ENCODE data around the gene PALLD.

The PALLD gene

DNA sequence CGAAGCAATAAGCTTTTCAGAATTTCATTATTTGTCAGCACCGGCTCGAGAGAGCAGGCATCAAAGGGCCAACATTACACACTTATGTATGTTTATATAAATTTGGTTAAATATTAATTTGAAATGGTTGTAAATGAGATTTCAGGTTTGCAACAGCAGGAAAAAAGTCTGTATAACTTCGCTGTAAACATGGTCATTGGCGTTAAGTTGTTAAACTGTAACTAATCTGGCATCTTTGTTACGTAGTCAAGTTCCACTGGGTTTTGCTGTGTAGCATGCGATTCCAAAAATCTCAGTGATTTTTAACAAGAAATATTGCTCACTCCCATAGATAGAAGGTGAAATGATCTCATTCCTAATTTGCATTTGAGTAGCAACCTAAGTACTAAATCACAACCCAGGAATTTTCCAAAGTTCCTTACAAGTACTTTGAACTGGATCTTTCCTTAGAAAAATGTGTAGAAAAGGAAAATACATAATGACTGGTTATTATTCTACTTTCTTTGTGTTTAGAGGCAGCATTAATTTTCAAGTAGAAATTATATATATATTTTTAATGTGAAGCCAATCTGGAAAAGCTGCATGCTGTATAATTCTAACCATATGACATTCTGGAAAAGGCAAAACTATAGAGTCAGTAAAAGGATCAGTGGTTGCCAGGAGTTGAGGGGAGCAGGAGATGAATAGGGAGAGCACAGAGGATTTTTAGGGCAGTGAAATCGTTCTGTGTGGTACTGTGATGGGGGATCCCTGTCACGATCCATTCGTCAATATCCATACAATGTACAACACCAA, 291.1 kb downstream of the PALLD start:
- Histone ChIP-seq H3K27ac (ENCODE audit: extremely low read depth, low read depth, low read length) (no peak overlapping the region), H3K9me3 (ENCODE audit: control insufficient read depth, insufficient read depth, low read depth, low read length) (no peaks in the 10 kb centered on the region), H3K36me3 (ENCODE audit: control insufficient read depth in 2 of 2, insufficient read depth in 1 of 2, low read length in 2 of 2) (no peaks in the 10 kb centered on the region), H3K4me1 (ENCODE audit: control insufficient read depth, insufficient read depth, low read length) (no peaks in the 10 kb centered on the region), H3K4me3 (ENCODE audit: low read depth, low read length) (no peak overlapping the region)
- CTCF ChIA-PET = no interaction called here
- TF ChIP-seq, protein P1, sequence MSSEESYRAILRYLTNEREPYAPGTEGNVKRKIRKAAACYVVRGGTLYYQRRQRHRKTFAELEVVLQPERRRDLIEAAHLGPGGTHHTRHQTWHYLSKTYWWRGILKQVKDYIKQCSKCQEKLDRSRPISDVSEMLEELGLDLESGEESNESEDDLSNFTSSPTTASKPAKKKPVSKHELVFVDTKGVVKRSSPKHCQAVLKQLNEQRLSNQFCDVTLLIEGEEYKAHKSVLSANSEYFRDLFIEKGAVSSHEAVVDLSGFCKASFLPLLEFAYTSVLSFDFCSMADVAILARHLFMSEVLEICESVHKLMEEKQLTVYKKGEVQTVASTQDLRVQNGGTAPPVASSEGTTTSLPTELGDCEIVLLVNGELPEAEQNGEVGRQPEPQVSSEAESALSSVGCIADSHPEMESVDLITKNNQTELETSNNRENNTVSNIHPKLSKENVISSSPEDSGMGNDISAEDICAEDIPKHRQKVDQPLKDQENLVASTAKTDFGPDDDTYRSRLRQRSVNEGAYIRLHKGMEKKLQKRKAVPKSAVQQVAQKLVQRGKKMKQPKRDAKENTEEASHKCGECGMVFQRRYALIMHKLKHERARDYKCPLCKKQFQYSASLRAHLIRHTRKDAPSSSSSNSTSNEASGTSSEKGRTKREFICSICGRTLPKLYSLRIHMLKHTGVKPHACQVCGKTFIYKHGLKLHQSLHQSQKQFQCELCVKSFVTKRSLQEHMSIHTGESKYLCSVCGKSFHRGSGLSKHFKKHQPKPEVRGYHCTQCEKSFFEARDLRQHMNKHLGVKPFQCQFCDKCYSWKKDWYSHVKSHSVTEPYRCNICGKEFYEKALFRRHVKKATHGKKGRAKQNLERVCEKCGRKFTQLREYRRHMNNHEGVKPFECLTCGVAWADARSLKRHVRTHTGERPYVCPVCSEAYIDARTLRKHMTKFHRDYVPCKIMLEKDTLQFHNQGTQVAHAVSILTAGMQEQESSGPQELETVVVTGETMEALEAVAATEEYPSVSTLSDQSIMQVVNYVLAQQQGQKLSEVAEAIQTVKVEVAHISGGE (tag by site-specific recombination; conservative IDR thresholded peaks at IDR 0.05; ENCODE audit: low read depth) = no peak
- POLR2A ChIA-PET = no interaction called here

DNA sequence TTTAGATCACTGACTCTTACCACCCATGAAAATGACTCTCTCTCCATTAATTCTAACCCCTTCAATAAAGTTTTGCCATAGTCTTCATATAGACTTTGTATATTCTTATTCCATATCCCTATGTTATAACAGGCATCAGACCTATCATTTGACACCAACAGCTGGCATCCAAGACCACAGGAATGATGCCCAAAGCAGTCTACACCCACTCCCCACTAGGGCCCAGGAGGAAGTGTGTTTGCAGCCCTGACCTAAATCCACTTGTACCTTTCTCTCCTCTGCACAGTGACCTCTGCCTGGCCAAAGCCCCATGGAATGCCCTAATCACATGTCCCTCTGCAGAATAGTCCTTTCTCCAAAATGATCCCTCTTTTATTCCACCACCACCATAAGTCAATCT, 294.0 kb downstream of the PALLD start:
- Histone ChIP-seq H3K9me3 (ENCODE audit: control insufficient read depth, insufficient read depth, low read depth, low read length) (no peaks in the 10 kb centered on the region), H3K4me3 (ENCODE audit: low read depth, low read length) (no peak overlapping the region), H3K27ac (ENCODE audit: extremely low read depth, low read depth, low read length) (no peak overlapping the region), H3K36me3 (ENCODE audit: control insufficient read depth in 2 of 2, insufficient read depth in 1 of 2, low read length in 2 of 2) (no peaks in the 10 kb centered on the region), H3K4me1 (ENCODE audit: control insufficient read depth, insufficient read depth, low read length) (no peaks in the 10 kb centered on the region)
- no peak for TF ChIP-seq ZNF16 (tag by site-specific recombination; IDR thresholded peaks at IDR 0.05; ENCODE audit: low read depth)
- TF ChIP-seq ZNF24 (tag by site-specific recombination; IDR thresholded peaks at IDR 0.05) = no peak
- no peak for TF ChIP-seq ZNF792 (tag by site-specific recombination; IDR thresholded peaks at IDR 0.05)
- no peak for TF ChIP-seq ZFP3 (tag by site-specific recombination; IDR thresholded peaks at IDR 0.05; ENCODE audit: low read depth)
- no peak for TF ChIP-seq ZNF121 (tag by site-specific recombination; IDR thresholded peaks at IDR 0.05)
- TF ChIP-seq GFI1B (tag by site-specific recombination; IDR thresholded peaks at IDR 0.05) = no peak
- TF ChIP-seq, protein P2, sequence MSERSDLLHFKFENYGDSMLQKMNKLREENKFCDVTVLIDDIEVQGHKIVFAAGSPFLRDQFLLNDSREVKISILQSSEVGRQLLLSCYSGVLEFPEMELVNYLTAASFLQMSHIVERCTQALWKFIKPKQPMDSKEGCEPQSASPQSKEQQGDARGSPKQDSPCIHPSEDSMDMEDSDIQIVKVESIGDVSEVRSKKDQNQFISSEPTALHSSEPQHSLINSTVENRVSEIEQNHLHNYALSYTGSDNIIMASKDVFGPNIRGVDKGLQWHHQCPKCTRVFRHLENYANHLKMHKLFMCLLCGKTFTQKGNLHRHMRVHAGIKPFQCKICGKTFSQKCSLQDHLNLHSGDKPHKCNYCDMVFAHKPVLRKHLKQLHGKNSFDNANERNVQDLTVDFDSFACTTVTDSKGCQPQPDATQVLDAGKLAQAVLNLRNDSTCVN (tag by site-specific recombination; optimal IDR thresholded peaks at IDR 0.05) = no peak
- no peak for TF ChIP-seq ZNF155 (tag by site-specific recombination; IDR thresholded peaks at IDR 0.05)
- TF ChIP-seq ZNF830 (tag by site-specific recombination; IDR thresholded peaks at IDR 0.05; ENCODE audit: low read depth) = no peak
- no peak for TF ChIP-seq MYNN (tag by site-specific recombination; IDR thresholded peaks at IDR 0.05; ENCODE audit: borderline replicate concordance)
- TF ChIP-seq ZBTB20 (tag by site-specific recombination; IDR thresholded peaks at IDR 0.05) = no peak
- TF ChIP-seq BCL11B (tag by site-specific recombination; IDR thresholded peaks at IDR 0.05; ENCODE audit: low read depth) = no peak
- no peak for TF ChIP-seq ZNF561 (tag by site-specific recombination; IDR thresholded peaks at IDR 0.05; ENCODE audit: borderline replicate concordance)
- no peak for TF ChIP-seq ZNF747 (tag by site-specific recombination; IDR thresholded peaks at IDR 0.05)
- TF ChIP-seq, protein P3, sequence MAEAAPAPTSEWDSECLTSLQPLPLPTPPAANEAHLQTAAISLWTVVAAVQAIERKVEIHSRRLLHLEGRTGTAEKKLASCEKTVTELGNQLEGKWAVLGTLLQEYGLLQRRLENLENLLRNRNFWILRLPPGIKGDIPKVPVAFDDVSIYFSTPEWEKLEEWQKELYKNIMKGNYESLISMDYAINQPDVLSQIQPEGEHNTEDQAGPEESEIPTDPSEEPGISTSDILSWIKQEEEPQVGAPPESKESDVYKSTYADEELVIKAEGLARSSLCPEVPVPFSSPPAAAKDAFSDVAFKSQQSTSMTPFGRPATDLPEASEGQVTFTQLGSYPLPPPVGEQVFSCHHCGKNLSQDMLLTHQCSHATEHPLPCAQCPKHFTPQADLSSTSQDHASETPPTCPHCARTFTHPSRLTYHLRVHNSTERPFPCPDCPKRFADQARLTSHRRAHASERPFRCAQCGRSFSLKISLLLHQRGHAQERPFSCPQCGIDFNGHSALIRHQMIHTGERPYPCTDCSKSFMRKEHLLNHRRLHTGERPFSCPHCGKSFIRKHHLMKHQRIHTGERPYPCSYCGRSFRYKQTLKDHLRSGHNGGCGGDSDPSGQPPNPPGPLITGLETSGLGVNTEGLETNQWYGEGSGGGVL (tag by site-specific recombination; IDR thresholded peaks at IDR 0.05) = no peak
- no peak for TF ChIP-seq SP3 (tag by site-specific recombination; IDR thresholded peaks at IDR 0.05)
- TF ChIP-seq ZNF169 (tag by site-specific recombination; IDR thresholded peaks at IDR 0.05) = no peak
- no peak for TF ChIP-seq ZNF404 (tag by site-specific recombination; IDR thresholded peaks at IDR 0.05)
- no peak for TF ChIP-seq ZNF292 (tag by site-specific recombination; IDR thresholded peaks at IDR 0.05; ENCODE audit: borderline replicate concordance, low read depth)
- ChIA-PET POLR2A (no interaction called here), CTCF (no interaction called here)

All from HEK293 (cell line).